ENCODE measurements around the gene SVOP.

- no peak for TF ChIP-seq CTCF (IDR thresholded peaks at IDR 0.05)
- TF ChIP-seq POLR2A (IDR thresholded peaks at IDR 0.05), result no peak
Observed at GRCh38 chr12:108888031-108888430, 132.8 kb downstream of the SVOP start.

All from tibial nerve (tissue), 3 donors.